RKO (cell line): ENCODE data around the gene VIT.

ENCODE experiments used
- DNase-seq: peaks from one replicate; pipeline ENCODE4 v3.0.0-alpha.2; 2016; ENCODE audit warnings: low spot score

The VIT gene

GRCh38 chr2:36859366-36859792, 162.9 kb downstream of the VIT start:
- no peak for DNase-seq

- no peak for DNase-seq
These were observed 165.4 kb downstream of the VIT start for GRCh38 chr2:36861896-36862295.
